D341Med (cell line): ENCODE measurements around the gene ARID1B.

Source experiments
- DNase-seq: peaks from one replicate; pipeline ENCODE4 v3.0.0; 2012; ENCODE audit warnings: low spot score

ARID1B gene

GRCh38 chr6:156791320-156791850 is 14.2 kb downstream of the ARID1B start:
- DNase-seq: peak; percentile 46

GRCh38 chr6:156793200-156793599 is 16.0 kb downstream of the ARID1B start:
- no peak for DNase-seq

- no peak for DNase-seq
Measured at GRCh38 chr6:156794546-156795354, 17.6 kb downstream of the ARID1B start.

- DNase-seq: no peak
Measured at GRCh38 chr6:156795825-156796224, 18.6 kb downstream of the ARID1B start.

- DNase-seq: no peak
Measured at GRCh38 chr6:156796627-156797026, 19.4 kb downstream of the ARID1B start.

GRCh38 chr6:156797901-156798735 is 20.9 kb downstream of the ARID1B start:
- DNase-seq: no peak

GRCh38 chr6:156801712-156802111 is 24.5 kb downstream of the ARID1B start:
- DNase-seq: no peak

GRCh38 chr6:156803353-156803752 is 26.2 kb downstream of the ARID1B start:
- no peak for DNase-seq

- DNase-seq: no peak
Measured at GRCh38 chr6:156804402-156804801, 27.2 kb downstream of the ARID1B start.

GRCh38 chr6:156806155-156806554 is 29.0 kb downstream of the ARID1B start:
- DNase-seq: no peak

- no peak for DNase-seq
Measured at GRCh38 chr6:156807028-156807427, 29.9 kb downstream of the ARID1B start.

- no peak for DNase-seq
Measured at GRCh38 chr6:156807795-156808194, 30.6 kb downstream of the ARID1B start.

- no peak for DNase-seq
Measured at GRCh38 chr6:156808287-156808686, 31.1 kb downstream of the ARID1B start.

GRCh38 chr6:156809034-156809433 is 31.9 kb downstream of the ARID1B start:
- DNase-seq: no peak

GRCh38 chr6:156809446-156810178 is 32.4 kb downstream of the ARID1B start:
- no peak for DNase-seq

- DNase-seq: no peak
Measured at GRCh38 chr6:156814036-156814581, 36.9 kb downstream of the ARID1B start.

- no peak for DNase-seq
Measured at GRCh38 chr6:156816505-156816904, 39.3 kb downstream of the ARID1B start.

GRCh38 chr6:156820089-156820798 is 43.1 kb downstream of the ARID1B start:
- DNase-seq: no peak

- DNase-seq: no peak
Measured at GRCh38 chr6:156821707-156822106, 44.5 kb downstream of the ARID1B start.

- no peak for DNase-seq
Measured at GRCh38 chr6:156822747-156823206, 45.6 kb downstream of the ARID1B start.

- DNase-seq: no peak
Measured at GRCh38 chr6:156824142-156824541, 47.0 kb downstream of the ARID1B start.
